Kidney epithelial cell (primary cell): ENCODE measurements around the gene SCRT2. TPM values are rescaled to one million over a fixed set of nuclear protein-coding genes. Genes with fewer than 3 reads are reported as not detected.

Experiments
- DNase-seq: peaks from one replicate; pipeline ENCODE4 v3.0.0-alpha.2; 2010; ENCODE audit warnings: low read depth
- H3K27me3 ChIP-seq: 2 replicates; pipeline ENCODE4 v1.6.0; 2011; ENCODE audit warnings: low read length; ENCODE audit not compliant: control insufficient read depth, insufficient read depth
- H3K36me3 ChIP-seq: 2 replicates; pipeline ENCODE4 v1.5.1; 2011; ENCODE audit warnings: low read length; ENCODE audit not compliant: control insufficient read depth, insufficient read depth
- H3K4me3 ChIP-seq: 2 replicates; pipeline ENCODE4 v1.5.1; 2011; ENCODE audit warnings: low read depth, mild to moderate bottlenecking, control low read depth, low read length
- CTCF ChIP-seq: IDR thresholded peaks from 2 replicates; pipeline ENCODE4 v1.5.1; 2011; ENCODE audit warnings: mild to moderate bottlenecking, moderate library complexity, low read length, control low read depth, inconsistent platforms; ENCODE audit not compliant: insufficient read depth, poor library complexity, severe bottlenecking
- total RNA-seq: library from RNA; depleted of rRNA; stranded (reverse); fragments of >200 nt; gene quantifications from 2 replicates; pipeline ENCODE4 v1.2.3, GENCODE V29; 2015

The SCRT2 gene
- total RNA-seq, 1 donor from 2014 or later: not detected

- Histone ChIP-seq H3K36me3 (no peaks in the 10 kb centered on the region), H3K27me3 (peaks cover 21% of the 10 kb centered on the region), H3K4me3 (no peak overlapping the region)
- TF ChIP-seq CTCF: no peak
- DNase-seq: no peak
These were observed 14.3 kb upstream of the SCRT2 start for GRCh38 chr20:689947-690346.

- no peak for TF ChIP-seq CTCF
- no peak for DNase-seq
- no peak overlapping the region for H3K4me3 ChIP-seq
- no peaks in the 10 kb centered on the region for H3K36me3 ChIP-seq
- H3K27me3 ChIP-seq: peaks cover 21% of the 10 kb centered on the region
These were observed 13.7 kb upstream of the SCRT2 start for GRCh38 chr20:689348-689747.

GRCh38 chr20:688809-689212, 13.2 kb upstream of the SCRT2 start:
- Histone ChIP-seq H3K4me3 (no peak overlapping the region), H3K36me3 (no peaks in the 10 kb centered on the region), H3K27me3 (peaks cover 21% of the 10 kb centered on the region)
- no peak for TF ChIP-seq CTCF
- DNase-seq: no peak

GRCh38 chr20:687468-688203, 12.0 kb upstream of the SCRT2 start:
- peaks cover 21% of the 10 kb centered on the region for H3K27me3 ChIP-seq
- no peak for DNase-seq
- TF ChIP-seq CTCF: no peak

GRCh38 chr20:684676-685319, 9.2 kb upstream of the SCRT2 start:
- Histone ChIP-seq H3K4me3 (no peak overlapping the region), H3K27me3 (peaks cover 25% of the 10 kb centered on the region), H3K36me3 (no peaks in the 10 kb centered on the region)
- no peak for TF ChIP-seq CTCF
- DNase-seq: no peak

More at GRCh38 chr20:687468-688203, 12.0 kb upstream of the SCRT2 start:
- Histone ChIP-seq H3K36me3 (no peaks in the 10 kb centered on the region), H3K4me3 (no peak overlapping the region)
